T-helper 2 cell treated with Interferon-gamma antibody and Interleukin-4, amounts not matched to agents 100 ng/mL and 5 ng/mL, for 36 hours (primary cell): ENCODE results near the gene ADGRV1. TPM values are rescaled to one million over a fixed set of nuclear protein-coding genes. Genes with fewer than 3 reads are reported as not detected.

Experiments used
- intact Hi-C: fragments of 100-400 bp; cut with micrococcal nuclease; formaldehyde crosslinking; loops from one replicate; pipeline ENCODE4 v1.15.1; 2023
- total RNA-seq: library from RNA; stranded (reverse); gene quantifications from 2 replicates; pipeline ENCODE4 v1.2.3, GENCODE V29; 2022

The ADGRV1 gene
- total RNA-seq, 1 donor from 2014 or later, result 0.02 TPM

DNA sequence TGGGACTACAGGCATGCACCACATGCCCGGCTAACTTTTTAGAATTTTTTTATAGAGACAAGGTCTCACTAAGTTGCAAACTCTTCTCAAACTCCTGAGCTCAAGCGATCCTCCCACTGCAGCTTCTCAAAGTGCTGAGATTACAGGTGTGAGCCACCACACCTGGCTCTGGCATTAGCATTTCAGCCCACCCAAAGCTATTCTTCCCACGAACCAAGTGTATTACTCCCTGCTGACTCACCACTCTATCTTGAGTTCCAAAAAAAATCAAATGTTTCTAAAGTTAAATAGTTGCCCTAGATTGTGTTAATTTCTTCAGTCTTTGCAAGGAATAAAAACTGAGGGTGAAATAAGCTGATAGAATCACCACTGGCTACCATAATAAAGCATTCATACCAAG is 619.0 kb downstream of the ADGRV1 start:
- intact Hi-C loops, result no loop called here

DNA sequence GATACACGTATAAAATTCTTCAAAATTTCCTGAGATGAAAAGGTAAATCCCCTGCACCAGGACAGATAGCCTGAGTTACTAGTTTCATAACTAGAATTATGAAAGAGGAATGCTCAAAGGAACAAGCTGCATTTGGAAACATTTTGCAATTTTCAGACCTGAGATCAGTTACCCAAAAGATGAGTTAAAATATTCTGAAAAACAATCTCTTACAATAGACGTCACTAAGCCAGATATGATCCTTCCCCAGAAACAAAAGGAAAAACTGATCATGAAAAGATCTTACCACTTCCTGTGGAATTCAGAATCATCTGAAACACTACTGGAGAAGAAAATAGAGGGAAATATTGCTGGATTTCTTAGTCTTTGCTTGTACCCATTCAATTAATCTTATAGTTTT is 619.9 kb downstream of the ADGRV1 start:
- intact Hi-C loops, result no loop called here

DNA sequence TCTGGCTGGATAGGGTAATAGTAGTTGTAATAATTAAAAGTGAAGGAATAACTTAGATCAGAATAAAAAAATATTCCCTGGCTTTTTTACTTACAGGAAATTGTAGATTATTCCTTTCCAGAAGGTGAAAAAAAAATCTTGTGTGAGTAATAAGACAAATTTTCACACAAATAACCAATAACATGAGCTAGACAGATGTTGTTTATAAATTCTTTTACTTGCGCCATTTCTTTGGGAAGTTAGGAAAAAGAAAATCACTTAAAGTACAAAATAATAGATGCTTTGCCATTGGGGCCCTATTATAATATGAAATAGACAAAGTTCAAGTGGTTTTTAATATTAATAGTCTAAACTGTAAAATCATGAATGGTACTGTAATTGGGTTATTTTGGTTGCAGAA is 620.4 kb downstream of the ADGRV1 start:
- intact Hi-C loops, result no loop called here

DNA sequence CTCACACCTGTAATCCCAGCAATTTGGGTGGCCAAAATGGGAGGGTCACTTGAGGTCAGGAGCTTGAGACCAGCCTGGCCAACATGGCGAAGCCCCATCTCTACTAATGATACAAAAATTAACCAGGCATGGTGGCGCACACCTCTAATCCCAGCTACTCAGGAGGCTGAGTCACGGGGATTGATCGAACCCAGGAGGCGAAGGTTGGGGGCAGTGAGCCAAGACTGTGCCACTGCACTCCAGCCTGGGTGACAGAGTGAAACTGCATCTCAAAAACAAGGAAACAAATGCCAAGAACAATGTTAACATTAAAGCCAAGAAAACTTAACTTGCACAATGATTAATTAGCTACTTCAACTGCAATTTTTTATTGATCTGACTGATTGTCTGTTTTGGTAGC is 621.9 kb downstream of the ADGRV1 start:
- intact Hi-C loops, result no loop called here

DNA sequence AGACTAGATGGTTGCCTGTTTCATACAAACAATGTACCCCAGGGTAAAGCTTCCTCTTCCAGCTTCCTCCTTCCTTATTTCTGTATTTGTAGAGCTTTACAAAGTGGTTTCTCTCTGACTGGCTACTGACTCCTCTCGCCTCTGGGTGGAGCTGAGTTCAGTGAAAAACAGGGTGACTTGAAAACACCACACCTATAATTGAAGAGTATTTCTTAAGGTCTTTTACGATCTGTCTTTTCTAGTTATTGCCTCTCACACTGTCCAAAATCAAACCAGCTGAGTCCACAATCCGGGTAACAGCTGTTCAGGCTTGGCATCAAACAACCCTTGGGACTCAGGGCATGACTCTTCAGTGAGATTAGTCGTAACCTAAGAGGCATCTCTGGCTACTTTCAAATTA is 624.2 kb downstream of the ADGRV1 start:
- intact Hi-C loops, result no loop called here

DNA sequence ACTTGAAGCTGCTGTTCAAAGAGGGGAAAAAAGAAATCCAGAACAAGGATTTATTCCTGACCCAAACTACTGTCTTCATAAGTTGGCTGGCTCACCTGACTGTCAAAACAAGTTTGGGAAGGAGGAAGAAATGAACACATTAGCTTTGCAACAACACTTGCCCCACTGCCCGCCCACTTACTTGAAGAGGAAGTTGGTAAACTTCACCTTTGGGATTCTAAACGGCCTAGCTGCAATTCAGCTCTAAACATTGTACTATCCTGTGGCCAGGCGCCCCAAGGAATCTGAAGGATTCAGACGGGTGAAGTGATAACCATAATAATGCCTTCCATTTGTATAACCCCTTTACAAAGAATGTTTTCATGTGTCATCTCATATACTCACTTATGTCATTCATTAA is 625.1 kb downstream of the ADGRV1 start:
- intact Hi-C loops, result no loop called here

DNA sequence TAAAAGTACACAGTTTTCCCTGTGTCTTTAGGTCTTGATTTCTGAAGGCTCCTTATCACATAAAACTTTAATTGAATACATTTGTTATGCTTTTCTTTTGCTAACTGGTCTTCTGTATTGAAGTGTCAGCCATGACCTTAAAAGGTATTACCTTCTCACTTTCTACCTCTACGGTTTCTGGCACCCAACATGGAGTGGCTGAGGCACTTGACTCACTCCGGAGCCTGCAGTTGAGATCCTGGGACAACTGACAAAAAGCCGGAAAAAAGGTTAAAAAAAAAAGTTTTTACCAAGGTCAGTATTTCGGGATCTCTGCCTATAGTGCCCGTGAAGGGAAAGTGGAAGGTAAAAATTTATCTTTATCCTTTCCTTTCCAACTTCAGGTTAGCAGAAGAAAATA is 627.5 kb downstream of the ADGRV1 start:
- intact Hi-C loops, result no loop called here

DNA sequence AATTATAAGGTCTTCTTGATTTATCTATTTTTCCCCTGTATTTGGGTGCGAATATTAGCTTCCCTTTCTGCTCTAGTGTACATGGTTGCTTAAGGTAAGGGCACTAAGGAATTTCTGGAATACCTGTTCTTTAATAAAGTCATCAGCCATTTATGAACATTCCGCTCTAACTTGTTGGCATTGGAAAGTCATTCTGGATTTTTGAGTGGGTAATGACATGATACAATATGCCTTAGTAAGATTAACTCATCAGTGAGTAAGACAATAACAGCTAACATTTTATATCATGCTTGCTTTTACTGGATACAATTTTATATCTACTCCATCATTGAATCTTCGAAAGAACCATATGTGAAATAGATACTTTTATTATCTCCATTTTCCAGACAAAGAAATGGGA is 628.4 kb downstream of the ADGRV1 start:
- intact Hi-C loops, result no loop called here

DNA sequence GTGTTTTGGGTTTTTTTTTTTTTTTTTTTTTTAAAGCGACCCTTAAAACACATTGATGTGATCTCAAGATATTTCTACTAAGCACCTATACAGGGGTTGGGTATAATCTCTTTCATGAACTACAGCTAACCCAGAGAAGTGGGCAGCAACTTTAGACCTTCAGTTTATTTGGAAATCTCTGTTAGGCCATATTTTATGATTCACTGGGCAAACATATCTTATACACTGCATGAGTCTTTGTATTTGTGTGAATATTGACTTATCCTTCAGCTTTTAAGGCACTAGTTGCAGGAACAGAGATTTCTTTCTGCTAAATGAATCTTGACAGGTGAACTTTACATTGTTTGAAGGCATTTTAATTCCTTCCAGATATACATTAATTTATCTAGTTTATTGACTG is 630.2 kb downstream of the ADGRV1 start:
- intact Hi-C loops, result no loop called here

DNA sequence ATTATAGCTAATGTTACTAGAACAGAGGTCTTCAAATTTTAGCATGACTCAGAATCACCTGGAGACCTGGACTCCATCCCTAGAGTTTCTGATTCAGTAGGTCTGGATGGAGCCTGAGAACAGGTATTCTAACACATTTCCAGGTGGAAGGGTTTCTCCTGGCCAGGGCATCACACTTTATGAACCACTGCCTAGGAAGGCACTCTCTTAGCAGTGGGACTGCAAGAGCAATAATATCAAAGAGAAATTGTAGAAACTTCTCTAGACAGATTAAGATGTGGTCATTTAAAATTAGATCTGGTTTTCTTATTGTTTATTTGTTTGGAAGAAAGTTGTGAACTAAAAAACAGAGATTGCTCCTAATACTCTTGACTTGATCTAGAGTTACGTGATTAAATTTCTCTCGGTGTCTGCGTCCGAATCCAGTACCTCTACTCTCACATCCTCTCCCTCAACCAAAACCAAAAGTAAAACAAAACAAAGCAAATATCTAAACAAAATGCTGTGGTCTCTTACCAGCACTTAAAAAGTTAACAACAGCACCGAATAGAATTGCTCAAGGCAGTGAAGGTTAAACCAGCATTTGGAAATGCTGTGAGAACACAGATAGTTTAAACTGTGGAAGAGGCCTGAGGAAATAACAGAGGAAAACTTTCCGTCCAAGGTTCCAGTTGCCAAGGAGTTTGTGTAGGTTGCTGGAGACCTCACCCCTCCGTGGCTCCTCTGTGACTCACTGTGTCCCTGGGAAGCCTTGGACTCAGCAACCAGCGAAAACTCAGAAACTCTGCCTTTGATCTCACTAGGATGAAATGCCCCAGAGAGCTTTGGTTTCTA is 631.1 kb downstream of the ADGRV1 start:
- intact Hi-C loops, result no loop called here

DNA sequence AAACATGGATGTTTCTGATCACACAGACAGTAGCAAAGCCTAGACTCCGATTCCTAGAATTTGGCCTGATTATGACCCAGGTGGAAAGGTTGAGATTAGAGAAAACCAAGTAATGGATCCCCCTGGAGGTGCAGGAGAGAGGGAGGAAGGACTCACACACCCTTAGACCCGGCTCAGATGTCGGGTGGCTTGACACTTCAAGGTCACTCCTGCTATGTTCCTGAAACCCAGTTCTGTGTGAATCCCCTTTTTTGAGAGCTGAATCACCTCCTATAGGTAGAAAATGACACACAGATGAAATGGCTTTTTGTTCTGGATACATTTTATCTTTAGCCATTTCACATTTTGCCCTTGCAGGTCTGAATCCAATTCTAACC is 631.7 kb downstream of the ADGRV1 start:
- intact Hi-C loops, result no loop called here

DNA sequence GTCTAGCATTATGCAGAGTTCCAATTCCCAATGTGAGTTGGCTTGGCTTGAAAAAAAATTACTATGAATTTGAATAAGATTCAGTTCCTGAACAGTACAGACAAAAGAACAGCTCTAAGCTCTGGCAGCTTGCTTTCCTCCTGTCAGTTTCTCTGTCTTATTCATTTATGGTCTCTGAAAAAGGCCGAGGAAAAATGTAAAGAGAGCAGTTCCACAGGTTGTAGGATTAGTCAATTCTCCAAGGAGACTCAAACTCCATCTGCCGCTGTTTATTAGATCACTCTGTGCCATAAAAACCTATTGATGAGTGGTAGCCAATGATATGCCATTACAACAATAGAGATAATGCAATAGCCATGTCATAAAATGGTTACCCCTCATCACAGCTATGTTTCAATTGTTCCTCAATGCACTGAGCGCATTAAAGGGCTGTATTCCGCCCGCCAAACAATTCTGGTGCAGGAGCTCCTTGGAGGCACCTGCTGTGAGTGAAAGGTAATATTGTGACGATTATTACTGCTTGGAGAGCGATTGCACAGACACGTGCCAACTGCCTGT is 636.3 kb downstream of the ADGRV1 start:
- intact Hi-C loops, result no loop called here

DNA sequence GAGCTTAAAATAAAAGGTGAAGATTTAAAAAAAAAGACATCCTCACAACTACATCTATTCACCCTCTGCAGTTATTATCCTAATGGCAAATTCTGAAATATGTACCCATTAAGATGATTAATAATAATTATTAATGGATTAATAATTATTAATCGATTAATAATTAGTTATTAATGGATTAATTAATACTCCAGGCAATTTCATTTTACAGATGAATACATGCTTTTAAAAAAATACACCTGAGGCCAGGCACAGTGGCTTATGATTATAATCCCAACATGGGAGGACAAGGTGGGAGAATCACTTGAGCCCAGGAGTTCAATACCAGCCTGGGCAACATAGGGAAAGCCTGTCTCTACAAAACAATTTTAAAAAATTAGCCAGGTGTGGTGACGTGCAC is 642.1 kb downstream of the ADGRV1 start:
- intact Hi-C loops, result no loop called here

DNA sequence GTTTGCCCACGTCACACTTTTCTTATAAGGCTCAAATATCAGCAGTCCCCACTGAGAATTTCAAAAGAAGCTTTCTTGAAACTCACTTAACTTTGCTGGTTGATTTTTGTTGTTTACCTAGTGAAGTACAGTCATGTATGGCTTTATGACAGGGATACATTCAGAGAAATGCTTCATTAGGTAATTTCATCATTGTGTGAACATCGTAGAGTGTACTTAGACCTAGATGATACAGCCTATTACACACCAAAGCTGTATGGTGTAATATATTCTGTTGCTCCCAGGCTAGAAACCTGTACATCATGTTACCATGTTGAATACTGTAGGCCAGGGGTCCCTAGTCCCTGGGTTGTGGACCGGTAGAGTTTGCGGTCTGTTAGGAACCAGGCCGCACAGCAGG is 647.5 kb downstream of the ADGRV1 start:
- intact Hi-C loops, result no loop called here

DNA sequence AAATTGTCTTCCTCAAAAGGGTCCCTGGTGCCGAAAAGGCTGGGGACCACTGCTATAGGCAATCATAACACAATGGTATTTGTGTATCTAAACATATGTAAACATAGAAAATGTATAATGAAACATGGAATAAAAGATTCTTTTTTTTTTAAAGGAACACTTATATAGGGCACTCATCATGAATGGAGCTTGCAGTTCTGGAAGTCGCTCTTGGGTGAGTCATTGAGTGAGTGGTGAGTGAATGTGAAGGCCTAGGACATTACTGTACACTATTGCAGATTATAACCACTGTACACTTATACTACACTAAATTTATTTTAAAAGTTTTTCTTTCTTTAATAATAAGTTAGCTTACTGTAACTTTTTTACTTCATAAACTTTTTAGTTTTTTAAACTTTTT is 648.1 kb downstream of the ADGRV1 start:
- intact Hi-C loops, result no loop called here

DNA sequence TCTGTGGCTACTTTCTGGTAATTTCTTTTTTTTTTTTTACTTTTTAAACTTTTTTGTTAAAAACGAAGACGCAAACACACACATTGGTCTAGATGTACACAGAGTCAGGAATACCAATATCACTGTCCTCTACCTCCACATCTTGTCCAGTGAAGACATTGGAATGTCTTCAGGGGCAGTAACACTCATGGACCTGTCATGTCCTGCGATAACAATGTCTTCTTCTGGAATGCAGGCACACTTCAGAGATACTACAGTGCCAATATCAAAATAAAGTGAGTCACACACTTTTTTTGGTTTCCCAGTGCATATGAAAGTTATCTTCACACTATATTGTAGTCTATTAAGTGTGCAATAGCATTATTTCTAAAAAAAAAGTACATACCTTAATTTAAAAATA is 648.7 kb downstream of the ADGRV1 start:
- intact Hi-C loops, result no loop called here

DNA sequence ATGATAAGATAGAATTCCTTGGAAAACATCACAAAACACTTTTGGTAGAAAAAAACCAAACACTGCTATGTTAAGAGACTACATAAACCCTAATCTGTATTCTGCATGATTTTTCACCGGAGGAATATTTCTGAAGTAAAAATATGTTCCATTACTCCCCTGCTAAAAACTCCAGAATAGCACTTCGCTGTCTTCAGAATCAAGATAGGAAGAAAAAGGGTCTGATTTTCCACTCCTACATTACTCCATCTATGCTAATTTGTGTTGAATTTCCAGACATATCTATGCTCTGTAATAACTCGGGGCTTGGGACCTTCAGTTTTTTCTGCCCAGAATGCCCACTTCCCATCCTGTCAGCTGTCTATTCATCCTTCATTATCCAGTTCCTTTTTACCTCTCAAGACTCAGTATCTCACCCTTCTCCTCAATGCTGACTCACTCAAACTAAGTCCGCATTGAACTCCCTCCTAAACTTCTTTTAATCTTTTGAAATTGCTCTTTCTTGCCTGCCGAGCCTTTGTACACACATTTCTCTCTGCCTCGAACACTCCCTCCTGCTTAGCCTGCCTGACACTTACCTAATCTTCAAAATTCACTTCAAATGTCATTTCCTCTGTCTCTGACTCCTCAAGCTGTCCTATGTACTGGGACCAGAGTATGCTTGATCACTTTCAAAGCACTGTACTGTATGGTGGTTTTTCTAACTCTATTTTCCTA is 653.6 kb downstream of the ADGRV1 start:
- intact Hi-C loops, result no loop called here

DNA sequence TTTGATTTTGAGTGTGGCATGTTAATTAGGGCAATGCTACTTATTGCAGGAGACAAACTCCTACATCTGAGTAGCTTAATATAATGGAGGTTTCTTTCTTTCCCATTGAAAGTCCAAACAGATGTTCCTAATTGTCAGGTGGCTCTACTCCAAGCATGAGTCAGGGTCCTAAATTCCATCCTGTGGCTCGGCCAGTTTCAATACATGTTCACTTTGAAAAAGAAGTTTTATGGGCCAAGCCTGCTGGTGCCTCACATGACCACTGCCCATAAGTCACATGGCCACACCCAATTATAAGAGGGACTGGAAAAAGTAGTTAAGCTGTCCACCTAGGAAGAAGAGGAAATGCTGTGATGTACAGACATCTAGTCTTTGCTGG is 654.1 kb downstream of the ADGRV1 start:
- intact Hi-C loops, result no loop called here

Other genes starting within 250 kb of the ADGRV1 start
- gene CETN3, start 149.0 kb upstream of the ADGRV1 start, total RNA-seq, result 29.6 and 32.2 TPM in 2 replicates
- gene MBLAC2, start 84.0 kb upstream of the ADGRV1 start, total RNA-seq, result 6.0 TPM in 2 replicates
- 5.8 and 6.6 TPM in 2 replicates for gene POLR3G, start 83.9 kb upstream of the ADGRV1 start, total RNA-seq
- gene LYSMD3, start 29.2 kb upstream of the ADGRV1 start, total RNA-seq, result 22.8 and 22.9 TPM in 2 replicates